Keratinocyte (primary cell): ENCODE measurements around the gene PNPLA7. TPM values are rescaled to one million over a fixed set of nuclear protein-coding genes. Genes with fewer than 3 reads are reported as not detected.

ENCODE experiments used
- DNase-seq: peaks from one replicate; pipeline ENCODE4 v3.0.0-alpha.2; 2011; ENCODE audit warnings: low read depth, missing footprints, low spot score
- FAIRE-seq: peaks from 2 replicates; lab custom pipeline; 2011; peaks lifted over from hg19 to GRCh38; lab: Jason Lieb, UNC
- H2AFZ ChIP-seq: 2 replicates; pipeline ENCODE4 v1.6.0; 2012; ENCODE audit warnings: low read length, control low read depth, inconsistent platforms; ENCODE audit not compliant: control insufficient read depth
- H3K27ac ChIP-seq: 2 replicates; pipeline ENCODE4 v1.5.1; 2011; ENCODE audit warnings: low read length; ENCODE audit not compliant: control insufficient read depth, insufficient read depth
- H3K27me3 ChIP-seq: 3 replicates; pipeline ENCODE4 v1.6.0; 2011; ENCODE audit warnings: low read length; ENCODE audit not compliant: control insufficient read depth, insufficient read depth; ENCODE audit errors: extremely low read depth
- H3K36me3 ChIP-seq, 2 experiments: 2 replicates in 1 of 2; 3 replicates in 1 of 2; pipeline ENCODE4 v1.5.1; 2011; ENCODE audit warnings: low read length in 2 of 2, mild to moderate bottlenecking in 1 of 2; ENCODE audit not compliant: control insufficient read depth in 2 of 2, insufficient read depth in 2 of 2; ENCODE audit errors: extremely low read depth in 1 of 2
- H3K4me1 ChIP-seq: 3 replicates; pipeline ENCODE4 v1.5.1; 2011; ENCODE audit warnings: low read length; ENCODE audit not compliant: control insufficient read depth, insufficient read depth; ENCODE audit errors: extremely low read depth
- H3K4me2 ChIP-seq: 3 replicates; pipeline ENCODE4 v1.6.0; 2011; ENCODE audit warnings: low read depth, low read length; ENCODE audit not compliant: control insufficient read depth, insufficient read depth; ENCODE audit errors: extremely low read depth
- H3K4me3 ChIP-seq, 3 experiments: fragments of 200-600 bp in 1 of 3; sonication (generic) in 1 of 3; 2 replicates in 2 of 3; 3 replicates in 1 of 3; pipeline ENCODE4 v1.5.1; 2011 to 2016; ENCODE audit warnings: low read length in 3 of 3, mild to moderate bottlenecking in 3 of 3, control low read depth in 2 of 3, inconsistent platforms in 1 of 3, low read depth in 1 of 3, mixed read lengths in 1 of 3, mixed run types in 1 of 3, moderate library complexity in 1 of 3; ENCODE audit not compliant: control insufficient read depth in 2 of 3, insufficient read depth in 2 of 3; ENCODE audit errors: extremely low read depth in 1 of 3
- H3K79me2 ChIP-seq: 2 replicates; pipeline ENCODE4 v1.6.0; 2012; ENCODE audit warnings: low read length; ENCODE audit not compliant: control insufficient read depth, insufficient read depth
- H3K9ac ChIP-seq: 3 replicates; pipeline ENCODE4 v1.6.0; 2011; ENCODE audit warnings: low read length; ENCODE audit not compliant: control insufficient read depth, insufficient read depth; ENCODE audit errors: extremely low read depth
- H3K9me1 ChIP-seq: 3 replicates; pipeline ENCODE4 v1.6.0; 2011; ENCODE audit warnings: low read length; ENCODE audit not compliant: control insufficient read depth, insufficient read depth; ENCODE audit errors: extremely low read depth
- H3K9me3 ChIP-seq: 2 replicates; pipeline ENCODE4 v1.5.1; 2012; ENCODE audit warnings: low read depth, low read length; ENCODE audit not compliant: control insufficient read depth
- H4K20me1 ChIP-seq: 3 replicates; pipeline ENCODE4 v1.6.0; 2011; ENCODE audit warnings: low read length; ENCODE audit not compliant: control insufficient read depth, insufficient read depth; ENCODE audit errors: extremely low read depth
- EZH2 ChIP-seq: IDR thresholded peaks from one replicate; pipeline ENCODE4 v1.6.1; 2012; ENCODE audit warnings: inconsistent platforms, mild to moderate bottlenecking, low read length, moderate library complexity
- dilution Hi-C: fragments of 300-500 bp; cut with MboI; formaldehyde crosslinking; loops from one replicate; pipeline ENCODE4 v1.7.0; 2020; ENCODE audit warnings: low sequenced_read_pairs; ENCODE audit not compliant: extremely low pct_ligation_motif_present
- polyA plus RNA-seq, 5 experiments: library from polyadenylated mRNA; depleted of rRNA in 3 of 5; stranded (reverse) in 3 of 5; stranded (forward) in 1 of 5; unstranded in 1 of 5; fragments of >200 nt; gene quantifications; 1 replicate in 1 of 5; 2 replicates in 3 of 5; 3 replicates in 1 of 5; pipeline versions ENCODE4 v1.2.1 to v1.2.3, GENCODE V29; 2011 to 2012; ENCODE audit warnings: missing spikeins in 2 of 5, low read depth in 1 of 5, low replicate concordance in 1 of 5
- TF ChIP-seq, protein P1 (sequence below), 3 experiments: IDR thresholded peaks in 1 of 3; conservative IDR thresholded peaks in 1 of 3; optimal IDR thresholded peaks in 1 of 3; 2 replicates in 2 of 3; 3 replicates in 1 of 3; pipeline versions ENCODE3 to v1.5.1; 2011; ENCODE audit warnings: low read length in 3 of 3, mild to moderate bottlenecking in 3 of 3, moderate library complexity in 2 of 3, control low read depth in 1 of 3, inconsistent platforms in 1 of 3; ENCODE audit not compliant: insufficient read depth in 2 of 3; ENCODE audit errors: extremely low read depth in 1 of 3

PNPLA7 gene
- polyA plus RNA-seq, 1 donor (not counting 4 experiments of a cell fraction or from before 2014, with no cell fraction given), result 0.34 TPM

DNA sequence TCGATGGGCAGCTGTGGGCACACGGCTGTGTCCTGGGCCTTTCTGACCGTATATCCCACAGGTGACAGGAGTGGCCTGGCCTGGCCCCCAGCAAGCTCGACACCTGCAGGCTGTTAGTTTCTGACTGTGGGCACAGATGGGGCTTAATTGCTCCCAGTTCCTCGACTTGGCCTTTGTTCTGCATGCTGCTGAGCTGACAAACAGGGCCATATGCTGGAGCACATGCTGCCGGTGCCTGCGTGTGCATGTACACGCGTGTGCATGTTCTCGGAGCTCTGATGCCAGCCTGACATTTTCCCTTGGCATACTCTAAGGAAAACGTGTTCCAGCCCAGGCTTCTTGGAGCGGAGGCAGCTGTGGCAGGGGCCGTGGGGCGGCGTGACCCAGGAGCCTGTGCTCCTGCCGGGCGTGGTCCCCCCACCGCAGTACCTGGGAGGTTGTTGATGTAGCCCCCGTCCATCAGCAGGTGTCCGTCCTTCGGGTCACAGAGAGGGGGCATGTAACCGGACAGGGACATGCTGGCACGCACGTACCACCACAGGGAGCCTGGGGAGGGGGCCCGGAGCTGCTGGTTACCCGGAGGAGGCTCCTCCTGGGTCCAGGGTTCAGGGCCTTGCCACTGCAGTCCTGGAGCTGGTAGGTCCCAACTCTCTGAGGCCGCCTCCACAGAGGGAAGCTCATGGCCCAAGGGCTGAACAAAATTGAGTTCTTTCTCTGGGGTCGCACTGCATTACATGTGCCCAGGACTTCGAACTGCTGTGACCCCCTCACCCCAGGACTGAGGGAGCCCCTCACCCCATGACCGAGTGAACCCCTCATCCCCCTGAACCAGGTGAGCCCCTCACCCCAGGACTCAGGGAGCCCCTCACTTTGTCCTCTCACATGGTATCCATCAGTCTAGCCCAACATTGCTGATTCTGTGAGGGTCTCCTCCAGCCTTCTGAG lies 86.9 kb downstream of the PNPLA7 start:
- dilution Hi-C loops, result no loop called here
- Histone ChIP-seq H3K4me1 (peaks cover 4% of the 10 kb centered on the region), H3K27me3 (peaks cover 15% of the 10 kb centered on the region), H2AFZ (no peak overlapping the region), H4K20me1 (no peaks in the 10 kb centered on the region), H3K9me1 (no peaks in the 10 kb centered on the region), H3K36me3 (no peaks in the 10 kb centered on the region), H3K9ac (no peak overlapping the region), H3K4me3 (no peak overlapping the region), H3K4me2 (no peak overlapping the region), H3K27ac (no peak overlapping the region), H3K9me3 (no peaks in the 10 kb centered on the region), H3K79me2 (peaks cover 3% of the 10 kb centered on the region)
- TF ChIP-seq, protein P1, sequence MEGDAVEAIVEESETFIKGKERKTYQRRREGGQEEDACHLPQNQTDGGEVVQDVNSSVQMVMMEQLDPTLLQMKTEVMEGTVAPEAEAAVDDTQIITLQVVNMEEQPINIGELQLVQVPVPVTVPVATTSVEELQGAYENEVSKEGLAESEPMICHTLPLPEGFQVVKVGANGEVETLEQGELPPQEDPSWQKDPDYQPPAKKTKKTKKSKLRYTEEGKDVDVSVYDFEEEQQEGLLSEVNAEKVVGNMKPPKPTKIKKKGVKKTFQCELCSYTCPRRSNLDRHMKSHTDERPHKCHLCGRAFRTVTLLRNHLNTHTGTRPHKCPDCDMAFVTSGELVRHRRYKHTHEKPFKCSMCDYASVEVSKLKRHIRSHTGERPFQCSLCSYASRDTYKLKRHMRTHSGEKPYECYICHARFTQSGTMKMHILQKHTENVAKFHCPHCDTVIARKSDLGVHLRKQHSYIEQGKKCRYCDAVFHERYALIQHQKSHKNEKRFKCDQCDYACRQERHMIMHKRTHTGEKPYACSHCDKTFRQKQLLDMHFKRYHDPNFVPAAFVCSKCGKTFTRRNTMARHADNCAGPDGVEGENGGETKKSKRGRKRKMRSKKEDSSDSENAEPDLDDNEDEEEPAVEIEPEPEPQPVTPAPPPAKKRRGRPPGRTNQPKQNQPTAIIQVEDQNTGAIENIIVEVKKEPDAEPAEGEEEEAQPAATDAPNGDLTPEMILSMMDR (optimal IDR thresholded peaks at IDR 0.05 in 1 of 3, IDR thresholded peaks at IDR 0.05 in 1 of 3, conservative IDR thresholded peaks at IDR 0.05 in 1 of 3; ENCODE audit: extremely low read depth in 1 of 3, insufficient read depth in 2 of 3, low read length in 3 of 3), result no peak
- TF ChIP-seq EZH2, result no peak
- no peak for FAIRE-seq
- DNase-seq, result no peak

- dilution Hi-C loops, result no loop called here
- FAIRE-seq (no peak), DNase-seq (no peak)
- H3K27me3 ChIP-seq, result peaks cover 15% of the 10 kb centered on the region
- H3K4me1 ChIP-seq, result peaks cover 10% of the 10 kb centered on the region
- no peak overlapping the region for H3K4me2 ChIP-seq
- H3K36me3 ChIP-seq, result no peaks in the 10 kb centered on the region
- H3K4me3 ChIP-seq, result no peak overlapping the region
- H3K9me3 ChIP-seq, result no peaks in the 10 kb centered on the region
- H3K9ac ChIP-seq, result no peak overlapping the region
- no peaks in the 10 kb centered on the region for H4K20me1 ChIP-seq
- TF ChIP-seq, protein P1 (optimal IDR thresholded peaks at IDR 0.05 in 1 of 3, IDR thresholded peaks at IDR 0.05 in 1 of 3, conservative IDR thresholded peaks at IDR 0.05 in 1 of 3; ENCODE audit: extremely low read depth in 1 of 3, insufficient read depth in 2 of 3, low read length in 3 of 3), result no peak
- TF ChIP-seq EZH2, result no peak
- H3K9me1 ChIP-seq, result no peaks in the 10 kb centered on the region
- no peak overlapping the region for H2AFZ ChIP-seq
- H3K27ac ChIP-seq, result no peak overlapping the region
- peaks cover 7% of the 10 kb centered on the region for H3K79me2 ChIP-seq
These were observed 87.7 kb downstream of the PNPLA7 start for GRCh38 chr9:137462396-137462985.
